GOT3 (cell line): ENCODE data around the gene ALDH1B1.

ENCODE experiments used
- DNase-seq: peaks from one replicate; lab custom pipeline; 2025; ENCODE audit warnings: mixed read lengths; lab: John Stamatoyannopoulos, UW

ALDH1B1 gene

GRCh38 chr9:38441347-38442085 is 49.0 kb downstream of the ALDH1B1 start:
- no peak for DNase-seq

DNA sequence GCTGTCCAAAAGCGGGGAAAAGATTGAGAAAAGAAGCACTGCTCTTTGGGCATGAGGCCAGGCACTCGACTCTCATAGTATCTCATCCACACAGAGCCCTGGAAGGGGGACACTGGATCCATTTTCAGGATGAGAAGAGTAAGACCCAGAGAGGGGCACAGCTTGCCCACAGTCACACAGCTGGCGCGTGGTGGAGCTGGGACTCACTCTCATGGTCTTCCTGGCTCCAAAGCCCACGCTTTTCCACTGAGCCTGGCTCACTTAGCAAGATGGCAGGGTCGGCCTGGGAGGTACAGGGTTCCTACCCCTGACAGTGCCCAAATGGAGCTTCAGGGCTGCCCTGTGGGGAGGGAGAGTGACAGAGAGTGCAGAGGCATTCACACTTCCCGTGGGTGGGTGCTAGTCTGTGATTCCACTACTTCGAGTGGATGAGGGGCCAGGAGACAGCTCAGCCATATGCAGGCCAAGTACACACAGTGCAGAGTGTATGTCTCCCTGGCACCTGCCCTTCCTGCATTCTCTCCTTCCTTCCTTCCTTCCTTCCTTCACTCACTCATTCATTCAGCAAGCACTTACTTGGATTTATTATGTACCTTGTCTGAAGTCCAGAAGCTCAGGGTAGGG is 50.1 kb downstream of the ALDH1B1 start:
- DNase-seq: no peak

GRCh38 chr9:38443181-38443580 is 50.7 kb downstream of the ALDH1B1 start:
- no peak for DNase-seq

GRCh38 chr9:38443597-38443996 is 51.1 kb downstream of the ALDH1B1 start:
- DNase-seq: no peak

GRCh38 chr9:38445154-38446043 is 52.9 kb downstream of the ALDH1B1 start:
- DNase-seq: no peak

DNA sequence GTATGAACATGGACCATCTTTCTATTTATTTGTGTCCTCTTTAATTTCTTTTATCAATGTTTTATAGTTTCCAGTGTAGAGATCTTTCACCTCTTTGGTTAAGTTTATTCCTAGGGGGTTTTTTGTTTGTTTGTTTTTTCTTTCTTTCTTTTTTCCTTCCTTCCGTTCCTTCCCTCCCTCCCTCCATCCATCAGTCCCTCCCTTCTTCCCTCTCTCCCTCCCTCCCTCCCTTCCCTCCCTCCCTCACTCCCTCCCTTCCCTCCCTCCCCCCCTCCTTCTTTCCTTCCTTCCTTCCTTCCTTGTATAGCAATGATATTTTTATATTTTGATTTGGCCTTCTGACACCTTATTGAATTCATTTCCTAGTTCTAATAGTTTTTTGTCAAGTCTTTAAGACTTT is 55.2 kb downstream of the ALDH1B1 start:
- no peak for DNase-seq
